ENCODE measurements around the gene KATNAL2. TPM values are rescaled to one million over a fixed set of nuclear protein-coding genes. Genes with fewer than 3 reads are reported as not detected.

Gene KATNAL2
- polyA plus RNA-seq, 1 of the 3 experiments (the other 2 are of a cell fraction), result 6.5 TPM

DNA sequence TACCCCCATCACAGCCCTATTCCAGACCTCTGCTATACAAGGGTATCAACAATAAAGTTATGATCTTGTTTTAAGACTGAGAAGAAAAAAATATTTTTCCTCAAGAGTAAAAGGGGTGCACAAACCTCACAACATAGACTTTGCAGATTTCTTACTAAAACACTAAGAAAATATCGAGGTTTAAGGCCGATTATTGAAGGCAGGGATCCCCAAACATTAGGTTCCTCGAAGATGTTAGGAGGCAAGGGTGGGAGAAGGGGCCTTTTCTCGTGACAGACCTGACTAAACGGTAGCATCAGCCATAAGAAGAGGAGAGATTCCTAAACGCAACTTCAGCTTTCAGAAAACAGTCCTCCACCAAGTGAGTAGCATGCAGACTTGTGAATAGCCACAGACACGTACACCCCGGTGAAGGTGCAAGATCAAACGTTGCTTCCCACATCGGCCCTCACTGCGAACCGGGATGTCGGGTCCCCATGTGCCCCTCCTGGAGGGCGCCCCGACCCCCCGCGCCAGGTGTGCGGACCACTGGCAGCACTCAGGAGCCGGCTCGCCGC, 773 bp upstream of the KATNAL2 start:
- Histone ChIP-seq H3K4me1 (ENCODE audit: control insufficient read depth in 1 of 2, insufficient read depth in 2 of 2, low read depth in 1 of 2, low read length in 1 of 2) (peaks cover 0 to 15% of the 10 kb centered on the region in 2 experiments; a peak in 3 of 4 replicates), H3K27me3 (ENCODE audit: insufficient read depth) (no peaks in the 10 kb centered on the region), H3K9ac (peak overlapping the region; percentile 72), H3K36me3 (replicated peaks in 1 of 2; ENCODE audit: control insufficient read depth in 1 of 2, insufficient read depth in 2 of 2, low read length in 1 of 2) (no peaks in the 10 kb centered on the region), H2AFZ (ENCODE audit: low read depth) (peak overlapping the region; percentile 94), H4K20me1 (ENCODE audit: insufficient read depth) (peaks cover 12% of the 10 kb centered on the region; the same call in 1 of the 2 replicates), H3K9me2 (no peaks in the 10 kb centered on the region), H3K27ac (ENCODE audit: low read depth in 2 of 2, low read length in 1 of 2) (peak overlapping the region; percentile 51 to 81), H3F3A (replicated peaks; ENCODE audit: insufficient read depth) (peaks cover 9% of the 10 kb centered on the region), H3K4me3 (ENCODE audit: low read depth in 2 of 2, low read length in 1 of 2) (peak overlapping the region; percentile 80 to 91), H3K4me2 (peak overlapping the region; percentile 91), H3K79me2 (ENCODE audit: insufficient read depth) (peaks cover 51% of the 10 kb centered on the region), H3K9me3 (no peaks in the 10 kb centered on the region)
- TF ChIP-seq, protein P1, sequence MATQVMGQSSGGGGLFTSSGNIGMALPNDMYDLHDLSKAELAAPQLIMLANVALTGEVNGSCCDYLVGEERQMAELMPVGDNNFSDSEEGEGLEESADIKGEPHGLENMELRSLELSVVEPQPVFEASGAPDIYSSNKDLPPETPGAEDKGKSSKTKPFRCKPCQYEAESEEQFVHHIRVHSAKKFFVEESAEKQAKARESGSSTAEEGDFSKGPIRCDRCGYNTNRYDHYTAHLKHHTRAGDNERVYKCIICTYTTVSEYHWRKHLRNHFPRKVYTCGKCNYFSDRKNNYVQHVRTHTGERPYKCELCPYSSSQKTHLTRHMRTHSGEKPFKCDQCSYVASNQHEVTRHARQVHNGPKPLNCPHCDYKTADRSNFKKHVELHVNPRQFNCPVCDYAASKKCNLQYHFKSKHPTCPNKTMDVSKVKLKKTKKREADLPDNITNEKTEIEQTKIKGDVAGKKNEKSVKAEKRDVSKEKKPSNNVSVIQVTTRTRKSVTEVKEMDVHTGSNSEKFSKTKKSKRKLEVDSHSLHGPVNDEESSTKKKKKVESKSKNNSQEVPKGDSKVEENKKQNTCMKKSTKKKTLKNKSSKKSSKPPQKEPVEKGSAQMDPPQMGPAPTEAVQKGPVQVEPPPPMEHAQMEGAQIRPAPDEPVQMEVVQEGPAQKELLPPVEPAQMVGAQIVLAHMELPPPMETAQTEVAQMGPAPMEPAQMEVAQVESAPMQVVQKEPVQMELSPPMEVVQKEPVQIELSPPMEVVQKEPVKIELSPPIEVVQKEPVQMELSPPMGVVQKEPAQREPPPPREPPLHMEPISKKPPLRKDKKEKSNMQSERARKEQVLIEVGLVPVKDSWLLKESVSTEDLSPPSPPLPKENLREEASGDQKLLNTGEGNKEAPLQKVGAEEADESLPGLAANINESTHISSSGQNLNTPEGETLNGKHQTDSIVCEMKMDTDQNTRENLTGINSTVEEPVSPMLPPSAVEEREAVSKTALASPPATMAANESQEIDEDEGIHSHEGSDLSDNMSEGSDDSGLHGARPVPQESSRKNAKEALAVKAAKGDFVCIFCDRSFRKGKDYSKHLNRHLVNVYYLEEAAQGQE (IDR thresholded peaks at IDR 0.05; ENCODE audit: low read depth, low read length), result no peak
- no peak for TF ChIP-seq TAF1 (IDR thresholded peaks at IDR 0.05; ENCODE audit: borderline replicate concordance, low read depth, low read length)
- TF ChIP-seq MEF2A (IDR thresholded peaks at IDR 0.05; ENCODE audit: borderline replicate concordance, low read depth), result no peak
- TF ChIP-seq FOXM1 (IDR thresholded peaks at IDR 0.05; ENCODE audit: low read depth), result no peak
- ChIA-PET POLR2A (interaction anchor here (0.9 to 1.0 kb wide), 2 partner anchors 24 to 134 kb away, joined by 3 read pairs; no protein-coding TSS in a partner anchor), CTCF (interaction anchor here (0.7 to 0.8 kb wide), 2 partner anchors 17 to 484 kb away, joined by 3 read pairs; no protein-coding TSS in a partner anchor)
- peak; percentile 34 for DNase-seq
- WGBS (ENCODE audit: low lambda C conversion rate), result 1% methylated on average over 8 of the region's 21 CpGs

DNA sequence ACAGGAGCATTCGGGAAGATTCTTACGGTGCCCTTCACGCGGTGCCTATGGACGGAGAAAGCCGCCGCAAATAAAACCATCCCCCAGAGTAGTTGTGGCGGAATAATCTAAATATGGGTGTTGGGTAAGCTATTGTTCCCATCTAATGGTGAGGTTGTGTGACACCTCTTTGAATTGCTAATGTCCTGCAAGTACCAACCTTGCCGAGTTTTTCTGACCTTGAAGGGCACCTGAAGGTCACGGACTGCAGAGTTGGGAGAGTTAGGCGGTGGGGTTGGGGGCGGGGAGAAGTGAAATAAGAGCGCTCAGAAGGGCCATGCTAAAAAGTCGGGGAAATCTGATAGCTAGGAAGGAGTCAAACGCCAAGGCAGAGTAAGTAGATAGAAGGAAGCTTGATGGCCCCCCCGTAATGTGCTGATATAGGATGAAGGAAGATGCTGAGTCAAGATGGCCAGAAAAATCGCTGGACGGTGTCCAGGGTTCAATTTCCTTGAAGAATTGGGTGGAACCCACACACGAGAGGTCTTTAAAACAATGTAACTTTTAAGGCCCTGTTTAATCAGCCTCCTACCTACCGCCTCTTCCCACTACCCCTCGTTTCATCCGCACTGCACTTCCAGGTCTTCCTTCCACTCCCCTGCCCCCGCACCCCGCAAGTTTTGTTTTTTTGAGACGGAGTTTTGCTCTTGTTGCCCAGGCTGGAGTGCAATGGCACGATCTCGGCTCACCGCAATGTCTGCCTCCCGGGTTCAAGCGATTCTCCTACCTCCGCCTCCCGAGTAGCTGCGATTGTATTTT, 600 bp downstream of the KATNAL2 start:
- H3K4me1 ChIP-seq (ENCODE audit: control insufficient read depth in 1 of 2, insufficient read depth in 2 of 2, low read depth in 1 of 2, low read length in 1 of 2), result peaks cover 0 to 15% of the 10 kb centered on the region in 2 experiments; a peak in 3 of 4 replicates
- H2AFZ ChIP-seq (ENCODE audit: low read depth), result peak overlapping the region; percentile 94
- H3K4me2 ChIP-seq, result peak overlapping the region; percentile 88
- H3F3A ChIP-seq (replicated peaks; ENCODE audit: insufficient read depth), result peaks cover 9% of the 10 kb centered on the region
- H3K9me3 ChIP-seq, result no peaks in the 10 kb centered on the region
- H3K27ac ChIP-seq (ENCODE audit: low read depth in 2 of 2, low read length in 1 of 2), result peak overlapping the region; percentile 62 to 81; a peak in 3 of 4 replicates
- ChIA-PET CTCF (interaction anchor here (0.8 to 1.6 kb wide), 3 partner anchors 13 to 836 kb away, joined by 3 read pairs; a partner anchor contains a TSS), POLR2A (interaction anchor here (0.9 to 1.0 kb wide), 2 partner anchors 22 to 133 kb away, joined by 3 read pairs; no protein-coding TSS in a partner anchor)
- TF ChIP-seq TCF12 (IDR thresholded peaks at IDR 0.05) (no peak), RXRA (IDR thresholded peaks at IDR 0.05; ENCODE audit: borderline replicate concordance, low read depth) (no peak), TEAD4 (IDR thresholded peaks at IDR 0.05; ENCODE audit: borderline replicate concordance, insufficient read depth) (no peak), POLR2AphosphoS5 (IDR thresholded peaks at IDR 0.05; ENCODE audit: low read depth, low read length) (no peak), SMC3 (IDR thresholded peaks at IDR 0.05; ENCODE audit: low read depth, low read length) (no peak), CHD2 (IDR thresholded peaks at IDR 0.05; ENCODE audit: low read length, partially characterized antibody) (no peak), NRF1 (IDR thresholded peaks at IDR 0.05; ENCODE audit: low read depth, low read length) (no peak), EZH2phosphoT487 (IDR thresholded peaks at IDR 0.05; ENCODE audit: borderline replicate concordance, low read depth) (no peak)
- TF ChIP-seq, protein P1 (IDR thresholded peaks at IDR 0.05; ENCODE audit: low read depth, low read length), result no peak
- TF ChIP-seq, protein P2, sequence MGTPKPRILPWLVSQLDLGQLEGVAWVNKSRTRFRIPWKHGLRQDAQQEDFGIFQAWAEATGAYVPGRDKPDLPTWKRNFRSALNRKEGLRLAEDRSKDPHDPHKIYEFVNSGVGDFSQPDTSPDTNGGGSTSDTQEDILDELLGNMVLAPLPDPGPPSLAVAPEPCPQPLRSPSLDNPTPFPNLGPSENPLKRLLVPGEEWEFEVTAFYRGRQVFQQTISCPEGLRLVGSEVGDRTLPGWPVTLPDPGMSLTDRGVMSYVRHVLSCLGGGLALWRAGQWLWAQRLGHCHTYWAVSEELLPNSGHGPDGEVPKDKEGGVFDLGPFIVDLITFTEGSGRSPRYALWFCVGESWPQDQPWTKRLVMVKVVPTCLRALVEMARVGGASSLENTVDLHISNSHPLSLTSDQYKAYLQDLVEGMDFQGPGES (IDR thresholded peaks at IDR 0.05; ENCODE audit: low read depth, low read length), result no peak
- peak overlapping the region; percentile 72 for H3K9ac ChIP-seq
- no peaks in the 10 kb centered on the region for H3K27me3 ChIP-seq (ENCODE audit: insufficient read depth)
- DNase-seq, result no peak
- H4K20me1 ChIP-seq (ENCODE audit: insufficient read depth), result peaks cover 12% of the 10 kb centered on the region; the same call in 1 of the 2 replicates
- WGBS (ENCODE audit: low lambda C conversion rate), result 53% methylated on average over 33 of the region's 33 CpGs
- no peaks in the 10 kb centered on the region for H3K9me2 ChIP-seq
- no peaks in the 10 kb centered on the region for H3K36me3 ChIP-seq (replicated peaks in 1 of 2; ENCODE audit: control insufficient read depth in 1 of 2, insufficient read depth in 2 of 2, low read length in 1 of 2)
- H3K4me3 ChIP-seq (ENCODE audit: low read depth in 2 of 2, low read length in 1 of 2), result peak overlapping the region; percentile 80 to 91
- H3K79me2 ChIP-seq (ENCODE audit: insufficient read depth), result peaks cover 38% of the 10 kb centered on the region
